Fibroblast of skin of back (primary cell): ENCODE results near the gene GRIK3.

Experiments used
- DNase-seq: peaks from one replicate; pipeline ENCODE4 v3.0.0-alpha.2; 2013

GRIK3 gene

DNA sequence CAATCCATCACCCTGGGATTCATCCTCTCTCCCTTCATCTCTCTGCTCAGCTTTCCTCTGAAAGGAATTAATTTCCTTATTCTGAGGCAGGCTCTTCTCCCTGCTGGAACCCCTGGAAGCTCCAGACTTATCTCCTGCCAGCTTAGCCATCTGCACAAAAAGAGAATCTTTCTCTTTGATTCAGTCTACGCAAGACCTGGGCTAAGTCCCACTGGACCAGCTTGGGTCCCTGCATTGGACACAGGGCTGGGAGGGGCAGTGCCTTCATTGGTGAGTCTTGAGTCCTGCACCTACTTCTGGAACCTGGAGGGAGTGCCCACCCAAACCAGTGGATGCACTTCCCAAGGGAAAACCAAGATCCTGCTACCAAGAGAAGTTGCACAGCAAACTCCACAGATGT lies 279.9 kb downstream of the GRIK3 start:
- DNase-seq, result no peak

DNA sequence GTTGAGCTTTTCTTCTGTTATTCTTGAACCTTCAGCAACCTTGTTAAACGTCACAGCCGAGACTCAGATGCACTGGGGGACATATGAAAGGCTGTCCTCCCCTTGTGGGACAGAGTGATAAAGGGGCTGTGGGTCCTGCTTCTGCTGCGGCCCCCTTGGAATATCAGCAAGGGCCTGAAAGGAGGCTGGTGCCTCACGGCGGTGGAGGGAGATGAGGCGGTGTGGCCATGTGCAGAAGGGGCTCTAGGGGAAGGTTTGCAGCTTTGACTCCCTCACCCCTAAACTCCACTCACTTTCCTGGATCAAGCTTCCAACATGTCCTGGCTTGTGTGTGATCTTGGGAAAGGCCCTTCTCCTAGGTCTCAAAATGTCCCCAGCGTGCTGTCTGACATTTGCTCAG lies 280.9 kb downstream of the GRIK3 start:
- no peak for DNase-seq

DNA sequence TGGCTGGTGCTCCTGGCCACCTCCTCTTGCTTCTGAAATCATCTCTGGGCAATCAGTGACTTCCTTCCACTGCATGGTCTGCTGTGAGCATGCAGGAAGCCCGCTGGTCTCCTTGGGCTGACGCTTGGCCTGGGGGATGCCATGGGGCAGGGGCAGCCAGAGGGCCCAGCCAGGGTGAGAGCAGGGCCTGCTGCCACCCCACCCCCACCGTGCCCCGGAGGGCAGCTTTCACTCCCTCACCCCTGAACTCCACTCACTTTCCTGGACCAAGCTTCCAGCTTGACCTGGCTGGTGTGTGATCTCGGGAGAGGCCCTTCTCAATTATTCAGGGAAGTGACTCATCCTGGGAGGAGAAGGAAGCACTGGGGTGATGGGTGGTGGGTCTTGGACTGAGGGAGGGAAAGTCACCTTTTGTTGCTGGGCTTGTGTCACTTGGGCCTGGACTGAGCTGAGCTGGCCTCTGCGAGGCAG lies 281.4 kb downstream of the GRIK3 start:
- no peak for DNase-seq

DNA sequence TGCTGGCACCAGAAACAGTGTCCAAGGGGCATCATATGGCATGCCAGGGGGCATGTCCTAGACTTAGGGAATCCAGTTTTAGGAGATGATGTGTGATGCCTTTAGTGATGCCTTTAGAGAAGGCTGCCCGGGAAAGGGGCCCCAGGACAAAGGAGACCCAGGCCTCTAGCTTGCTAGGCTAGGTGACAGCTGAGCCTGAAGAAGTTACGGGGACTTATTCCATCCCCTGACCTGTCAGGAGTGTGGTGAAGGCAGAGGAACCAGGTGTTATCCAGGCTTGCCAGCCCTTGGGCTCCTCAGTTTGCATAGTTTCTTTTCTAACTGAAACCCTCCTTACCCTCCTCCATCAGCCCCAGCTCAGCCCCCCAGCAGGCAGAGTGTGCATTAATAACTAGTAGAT lies 281.9 kb downstream of the GRIK3 start:
- DNase-seq, result no peak

DNA sequence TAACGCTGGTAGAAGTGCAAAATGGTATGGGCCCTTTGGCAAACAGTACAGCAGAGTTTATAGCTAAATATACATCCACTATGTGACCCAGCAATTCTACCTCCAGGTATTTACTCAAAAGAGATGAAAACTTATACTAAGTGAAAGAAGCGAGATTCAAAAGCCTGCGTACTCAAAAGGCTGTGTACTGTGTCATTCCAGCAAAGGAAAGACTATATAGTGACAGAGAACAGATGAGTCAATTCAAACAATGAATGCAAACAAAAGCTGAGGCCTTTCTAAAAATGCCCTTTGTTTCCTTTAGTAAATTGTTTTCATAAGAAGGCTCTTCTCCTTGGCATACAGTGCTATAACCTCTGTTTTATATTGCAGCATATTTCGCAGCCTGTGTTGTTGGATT lies 282.8 kb downstream of the GRIK3 start:
- no peak for DNase-seq

DNA sequence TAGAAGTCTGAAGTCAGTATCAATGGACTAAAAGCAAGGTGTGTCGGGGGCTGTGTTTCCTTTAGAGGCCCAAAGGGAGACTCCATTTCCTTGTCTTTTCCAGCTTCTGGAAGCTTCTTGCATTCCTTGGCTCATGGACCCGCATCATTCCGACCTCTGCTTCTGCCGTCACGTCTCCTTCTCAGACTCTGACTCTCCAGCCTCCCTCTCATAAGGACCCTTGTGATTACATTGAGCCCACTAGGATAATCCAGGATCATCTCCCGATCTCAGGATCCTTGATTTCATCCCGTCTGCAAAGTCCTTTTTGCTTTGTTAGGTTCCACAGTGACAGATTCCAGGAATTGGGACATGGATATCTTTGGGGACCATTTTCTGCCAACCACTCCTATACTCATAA lies 285.8 kb downstream of the GRIK3 start:
- DNase-seq, result no peak
